ENCODE measurements around the gene ZNF841.
A peak's percentile ranks its signal among the peaks of the same experiment; 100 is the strongest.
"Not testable (repeated sequence)": the region's sequence is repeated elsewhere in the genome, so short reads cannot be mapped to it uniquely, and the experiment has no call there.

Gene ZNF841

DNA sequence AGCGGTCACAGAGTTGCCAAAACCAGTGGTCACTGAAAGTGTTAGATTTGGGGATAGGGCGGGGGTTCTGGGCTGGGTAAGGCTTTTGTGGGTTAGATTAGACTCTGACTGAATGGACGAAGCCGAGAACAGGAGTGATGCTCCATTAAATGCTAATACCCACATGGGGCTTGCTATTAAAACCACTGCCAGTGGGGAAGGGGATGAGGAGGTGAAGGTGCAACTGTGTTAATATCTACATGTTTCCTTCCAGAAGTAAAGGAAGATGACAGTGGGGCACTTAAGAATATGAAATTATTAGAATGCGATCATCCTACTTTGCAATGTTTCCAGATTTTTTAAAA lies 66.8 kb downstream of the ZNF841 start:
- no peak for DNase-seq (ENCODE audit: low read depth)
- peak overlapping the region; percentile 96 for H3K4me3 ChIP-seq (replicated peaks; ENCODE audit: low read depth, low read length)
- TF ChIP-seq, protein P1, sequence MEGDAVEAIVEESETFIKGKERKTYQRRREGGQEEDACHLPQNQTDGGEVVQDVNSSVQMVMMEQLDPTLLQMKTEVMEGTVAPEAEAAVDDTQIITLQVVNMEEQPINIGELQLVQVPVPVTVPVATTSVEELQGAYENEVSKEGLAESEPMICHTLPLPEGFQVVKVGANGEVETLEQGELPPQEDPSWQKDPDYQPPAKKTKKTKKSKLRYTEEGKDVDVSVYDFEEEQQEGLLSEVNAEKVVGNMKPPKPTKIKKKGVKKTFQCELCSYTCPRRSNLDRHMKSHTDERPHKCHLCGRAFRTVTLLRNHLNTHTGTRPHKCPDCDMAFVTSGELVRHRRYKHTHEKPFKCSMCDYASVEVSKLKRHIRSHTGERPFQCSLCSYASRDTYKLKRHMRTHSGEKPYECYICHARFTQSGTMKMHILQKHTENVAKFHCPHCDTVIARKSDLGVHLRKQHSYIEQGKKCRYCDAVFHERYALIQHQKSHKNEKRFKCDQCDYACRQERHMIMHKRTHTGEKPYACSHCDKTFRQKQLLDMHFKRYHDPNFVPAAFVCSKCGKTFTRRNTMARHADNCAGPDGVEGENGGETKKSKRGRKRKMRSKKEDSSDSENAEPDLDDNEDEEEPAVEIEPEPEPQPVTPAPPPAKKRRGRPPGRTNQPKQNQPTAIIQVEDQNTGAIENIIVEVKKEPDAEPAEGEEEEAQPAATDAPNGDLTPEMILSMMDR (IDR thresholded peaks at IDR 0.05; ENCODE audit: low read length, missing control alignments): no peak

DNA sequence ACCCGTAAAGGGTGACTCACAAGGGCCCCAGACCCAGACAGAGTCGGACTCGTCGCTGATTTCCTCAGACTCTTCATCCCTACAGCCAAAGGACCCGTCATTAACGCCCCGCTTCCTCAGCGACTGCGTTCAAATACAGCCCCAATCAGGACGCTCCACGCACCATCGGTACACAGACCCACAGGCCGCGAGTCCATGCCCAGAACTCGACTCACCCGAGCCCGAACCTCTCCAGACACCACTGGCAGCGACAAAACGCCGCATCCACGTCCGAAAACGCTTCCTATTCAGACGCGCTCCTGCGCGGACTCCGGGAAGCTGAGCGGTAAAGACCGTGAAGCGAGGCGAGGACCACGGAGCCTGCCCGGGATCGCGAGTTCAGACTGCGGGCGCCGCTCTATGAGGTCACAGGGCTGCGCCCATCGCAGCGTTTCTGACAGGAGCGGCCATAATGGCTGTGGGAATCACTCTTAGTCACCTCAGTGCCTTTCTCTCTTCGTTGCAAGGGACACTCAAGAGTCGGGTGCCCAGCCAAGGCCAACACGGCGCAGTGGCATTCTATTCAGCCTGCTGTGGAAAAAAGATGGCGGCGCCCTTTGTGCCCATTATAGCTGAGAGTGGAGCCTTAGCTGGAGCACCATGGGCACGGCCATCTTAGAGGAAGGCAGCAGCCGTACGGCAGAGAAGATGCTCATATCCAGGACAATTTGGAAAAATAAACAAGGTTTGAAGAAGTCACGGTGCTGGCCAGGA lies 67.4 kb downstream of the ZNF841 start, which contains the start of gene ZNF614:
Gene ZNF614, minus strand, starts transcription at position 353 of the 753 bp plus-strand sequence. CDS start 2,634 bp downstream, outside the sequence.
- peak; percentile 89 for DNase-seq (ENCODE audit: low read depth)
- peak within 1 kb of the TSS; percentile 96 for H3K4me3 ChIP-seq (replicated peaks; ENCODE audit: low read depth, low read length)
- TF ChIP-seq, protein P1 (IDR thresholded peaks at IDR 0.05; ENCODE audit: low read length, missing control alignments): no peak

DNA sequence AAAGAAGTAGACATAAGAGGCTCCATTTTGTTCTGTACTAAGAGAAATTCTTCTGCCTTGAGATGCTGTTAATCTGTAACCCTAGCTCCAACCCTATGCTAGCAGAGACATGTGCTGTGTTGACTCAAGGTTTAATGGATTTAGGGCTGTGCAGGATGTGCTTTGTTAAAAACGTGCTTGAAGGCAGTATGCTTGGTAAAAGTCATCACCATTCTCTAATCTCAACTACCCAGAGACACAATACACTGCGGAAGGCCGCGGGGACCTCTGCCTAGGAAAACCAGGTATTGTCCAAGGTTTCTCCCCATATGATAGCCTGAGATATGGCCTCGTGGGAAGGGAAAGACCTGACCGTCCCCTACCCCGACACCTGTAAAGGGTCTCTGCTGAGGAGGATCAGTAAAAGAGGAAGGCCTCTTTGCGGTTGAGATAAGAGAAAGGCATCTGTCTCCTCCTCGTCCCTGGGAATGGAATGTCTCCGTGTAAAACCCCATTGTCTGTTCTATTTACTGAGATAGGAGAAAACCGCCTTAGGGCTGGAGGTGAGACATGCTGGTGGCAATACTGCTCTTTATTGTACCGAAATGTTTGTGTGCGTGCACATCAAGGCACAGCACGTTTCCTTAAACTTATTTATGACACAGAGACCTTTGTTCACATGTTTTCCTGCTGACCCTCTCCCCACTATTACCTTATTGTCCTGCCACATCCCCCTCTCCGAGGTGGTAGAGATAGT lies 69.1 kb downstream of the ZNF841 start:
- DNase-seq (ENCODE audit: low read depth); H3K4me3 ChIP-seq (replicated peaks; ENCODE audit: low read depth, low read length): not testable (repeated sequence)

DNA sequence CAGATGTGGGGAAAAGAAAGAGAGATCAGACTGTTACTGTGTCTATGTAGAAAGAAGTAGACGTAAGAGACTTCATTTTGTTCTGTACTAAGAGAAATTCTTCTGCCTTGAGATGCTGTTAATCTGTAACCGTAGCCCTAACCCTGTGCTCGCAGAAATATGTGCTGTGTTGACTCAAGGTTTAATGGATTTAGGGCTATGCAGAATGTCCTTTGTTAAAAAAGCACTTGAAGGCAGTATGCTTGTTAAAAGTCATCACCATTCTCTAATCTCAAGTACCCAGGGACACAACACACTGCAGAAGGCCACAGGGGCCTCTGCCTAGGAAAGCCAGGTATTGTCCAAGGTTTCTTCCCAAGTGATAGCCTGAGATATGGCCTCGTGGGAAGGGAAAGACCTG lies 71.1 kb downstream of the ZNF841 start:
- not testable (repeated sequence) for DNase-seq (ENCODE audit: low read depth); H3K4me3 ChIP-seq (replicated peaks; ENCODE audit: low read depth, low read length)

DNA sequence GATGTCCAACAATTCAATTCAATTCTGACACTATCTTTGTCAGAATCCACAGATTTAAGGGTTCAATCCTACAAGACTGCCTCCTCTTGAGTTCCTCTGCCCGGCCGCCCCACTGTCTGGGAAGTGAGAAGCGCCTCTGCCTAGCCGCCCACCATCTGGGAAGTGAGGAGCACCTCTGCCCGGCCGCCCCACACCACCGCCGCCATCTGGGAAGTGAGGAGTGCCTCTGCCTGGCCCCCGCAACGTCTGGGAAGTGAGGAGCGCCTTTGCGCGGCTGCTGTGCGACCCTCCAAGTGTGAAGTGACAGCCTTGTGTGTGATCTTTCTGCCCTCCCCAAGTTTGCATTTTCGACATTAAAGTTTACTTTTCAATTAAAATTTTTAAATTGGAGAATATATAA lies 73.4 kb downstream of the ZNF841 start:
- no peak for DNase-seq (ENCODE audit: low read depth)
- H3K4me3 ChIP-seq (replicated peaks; ENCODE audit: low read depth, low read length): no peak overlapping the region
- TF ChIP-seq, protein P1 (IDR thresholded peaks at IDR 0.05; ENCODE audit: low read length, missing control alignments): no peak

DNA sequence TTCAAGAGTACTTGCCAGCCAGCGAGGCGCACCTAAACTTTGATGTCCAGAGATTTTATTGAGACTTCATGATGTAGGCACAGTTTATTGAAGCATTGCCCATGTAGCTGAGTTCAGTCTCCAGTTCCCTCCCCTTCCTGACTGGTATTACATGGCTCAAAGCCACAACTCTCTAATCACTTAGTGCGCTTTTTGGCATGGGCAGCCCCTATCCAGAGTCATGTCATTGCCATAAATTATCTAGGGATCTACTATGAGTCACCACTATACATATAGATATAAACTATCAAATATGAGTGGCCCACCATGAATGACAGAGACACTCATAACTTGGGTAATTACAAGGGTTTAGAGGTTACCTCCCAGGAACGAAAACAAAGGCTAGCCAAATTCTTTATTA lies 75.1 kb downstream of the ZNF841 start:
- TF ChIP-seq, protein P1 (IDR thresholded peaks at IDR 0.05; ENCODE audit: low read length, missing control alignments): no peak
- H3K4me3 ChIP-seq (replicated peaks; ENCODE audit: low read depth, low read length): no peak overlapping the region

More for the DNA sequence above, 75.1 kb downstream of the ZNF841 start:
- DNase-seq (ENCODE audit: low read depth): no peak

Measured in fibroblast of pulmonary artery (primary cell).